Effector memory CD4-positive, alpha-beta T cell (primary cell): Measurements from ENCODE around the gene IFT57.
"Not testable (repeated sequence)": the region's sequence is repeated elsewhere in the genome, so short reads cannot be mapped to it uniquely, and the experiment has no call there.

ENCODE experiments used
- DNase-seq, 3 donors: peaks; one replicate each; pipeline ENCODE4 v3.0.0-alpha.2; 2020
- H3K27ac ChIP-seq: 2 replicates; pipeline ENCODE4 v1.7.0; 2013; ENCODE audit warnings: mild to moderate bottlenecking, low read length, moderate library complexity; ENCODE audit not compliant: insufficient read depth, poor library complexity, severe bottlenecking
- H3K27me3 ChIP-seq: replicated peaks from 2 replicates; pipeline ENCODE4 v1.7.0; 2013; ENCODE audit warnings: mild to moderate bottlenecking, low read length; ENCODE audit not compliant: insufficient read depth, control insufficient read depth, poor library complexity, severe bottlenecking
- H3K36me3 ChIP-seq: 2 replicates; pipeline ENCODE4 v1.7.0; 2013; ENCODE audit warnings: mild to moderate bottlenecking, low read length, moderate library complexity; ENCODE audit not compliant: control insufficient read depth, insufficient read depth
- H3K4me1 ChIP-seq: 2 replicates; pipeline ENCODE4 v1.7.0; 2013; ENCODE audit warnings: low read length, mild to moderate bottlenecking; ENCODE audit not compliant: control insufficient read depth, insufficient read depth, poor library complexity, severe bottlenecking
- H3K4me3 ChIP-seq: 2 replicates; pipeline ENCODE4 v1.7.0; 2013; ENCODE audit warnings: low read length, low read depth, mild to moderate bottlenecking; ENCODE audit not compliant: insufficient read depth, poor library complexity, severe bottlenecking
- H3K9me3 ChIP-seq: 2 replicates; pipeline ENCODE4 v1.7.0; 2013; ENCODE audit warnings: mild to moderate bottlenecking, low read length, moderate library complexity; ENCODE audit not compliant: control insufficient read depth

Gene IFT57

DNA sequence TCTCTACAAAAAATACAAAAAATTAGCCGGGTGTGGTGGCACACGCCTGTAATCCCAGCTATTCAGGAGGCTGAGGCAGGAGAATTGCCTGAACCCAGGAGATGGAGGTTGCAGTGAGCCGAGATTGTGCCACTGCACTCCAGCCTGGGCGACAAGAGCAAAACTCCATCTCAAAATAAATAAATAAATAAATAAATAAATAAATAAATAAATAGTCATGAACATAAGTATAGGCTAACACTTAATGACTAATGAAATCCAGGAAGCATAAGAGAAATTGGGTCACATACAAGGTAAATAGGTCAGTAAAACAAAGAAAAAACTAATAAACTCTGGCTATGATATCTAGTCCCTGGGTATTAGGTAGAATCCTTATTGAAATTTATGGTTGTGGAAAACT, 66.6 kb downstream of the IFT57 start:
- H3K27me3 ChIP-seq, H3K36me3 ChIP-seq, H3K4me3 ChIP-seq, DNase-seq, H3K4me1 ChIP-seq, H3K27ac ChIP-seq, H3K9me3 ChIP-seq: not testable (repeated sequence)

DNA sequence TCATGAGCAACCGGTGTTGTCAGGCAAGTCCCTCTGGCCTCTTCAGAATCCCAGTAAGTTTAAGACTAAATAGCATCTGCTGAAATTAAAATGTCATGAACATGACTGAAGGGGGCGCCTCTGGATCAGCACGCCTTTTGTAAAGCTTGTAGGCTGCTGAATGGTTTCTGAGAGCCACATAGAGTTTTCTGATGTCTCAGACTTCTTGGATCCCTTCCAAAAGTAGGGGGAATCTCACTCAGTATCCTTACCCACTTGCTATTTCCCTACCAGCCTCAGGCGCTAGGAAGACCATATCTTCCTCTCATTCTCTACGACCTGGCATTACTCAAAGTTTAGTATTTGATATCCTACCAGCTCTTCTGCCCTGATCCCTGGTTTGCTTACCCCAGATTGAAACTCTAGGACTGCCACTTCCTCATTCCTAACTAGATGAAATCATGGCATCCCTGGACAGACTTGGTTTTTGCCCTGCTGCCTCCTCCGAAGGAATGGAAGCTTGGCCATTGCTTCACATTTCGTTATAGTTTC, 68.7 kb downstream of the IFT57 start:
- DNase-seq = peak in 2 of 3 donors; percentile 1 to 11
- Histone ChIP-seq H3K27me3 (no peaks in the 10 kb centered on the region), H3K9me3 (no peaks in the 10 kb centered on the region), H3K36me3 (no peaks in the 10 kb centered on the region), H3K4me1 (no peaks in the 10 kb centered on the region), H3K4me3 (no peak overlapping the region), H3K27ac (no peak overlapping the region)

DNA sequence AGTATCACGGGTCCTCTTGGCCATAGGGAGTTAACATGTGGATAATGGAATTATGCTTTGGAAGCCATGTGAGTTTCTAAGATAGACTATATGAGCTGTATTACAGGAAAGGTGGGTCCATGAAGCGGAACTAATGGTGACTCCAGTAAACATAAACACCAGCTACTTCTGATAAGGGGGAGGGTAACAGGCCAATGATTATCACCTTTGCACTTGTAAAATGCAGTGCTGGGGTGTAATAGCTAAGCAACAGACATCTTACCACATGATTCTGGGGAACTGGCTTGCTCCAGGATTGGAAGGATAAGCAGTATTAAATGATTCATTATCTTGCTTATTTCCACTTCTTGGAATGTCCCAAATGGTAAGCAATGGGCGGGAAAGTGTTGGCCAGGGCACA, 70.0 kb downstream of the IFT57 start:
- H3K4me3 ChIP-seq = no peak overlapping the region
- no peak overlapping the region for H3K27ac ChIP-seq
- no peaks in the 10 kb centered on the region for H3K9me3 ChIP-seq
- no peaks in the 10 kb centered on the region for H3K4me1 ChIP-seq
- H3K27me3 ChIP-seq = no peaks in the 10 kb centered on the region
- DNase-seq = no peak
- no peaks in the 10 kb centered on the region for H3K36me3 ChIP-seq

DNA sequence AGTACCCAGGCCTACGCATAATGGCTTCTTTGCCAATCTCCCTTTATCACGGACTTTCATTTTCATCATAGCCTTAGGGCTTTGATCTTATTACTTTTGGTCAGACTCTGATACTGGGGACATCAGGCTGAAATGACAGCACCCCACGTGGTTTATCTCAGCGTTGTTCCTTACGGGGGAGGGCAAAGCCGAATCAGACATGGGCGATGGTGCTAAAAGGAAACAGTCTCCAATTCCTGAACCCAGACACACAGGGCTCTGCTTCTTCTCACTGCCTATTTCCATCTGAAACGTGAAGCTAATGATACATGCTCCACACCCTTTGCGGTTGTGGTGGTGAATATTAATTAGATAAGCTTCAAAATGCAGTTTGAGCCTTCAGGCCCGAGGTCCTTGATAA, 72.0 kb downstream of the IFT57 start:
- no peak overlapping the region for H3K4me3 ChIP-seq
- no peak for DNase-seq
- H3K4me1 ChIP-seq = no peaks in the 10 kb centered on the region
- no peak overlapping the region for H3K27ac ChIP-seq
- H3K27me3 ChIP-seq = no peaks in the 10 kb centered on the region
- H3K9me3 ChIP-seq = no peaks in the 10 kb centered on the region
- H3K36me3 ChIP-seq = no peaks in the 10 kb centered on the region

DNA sequence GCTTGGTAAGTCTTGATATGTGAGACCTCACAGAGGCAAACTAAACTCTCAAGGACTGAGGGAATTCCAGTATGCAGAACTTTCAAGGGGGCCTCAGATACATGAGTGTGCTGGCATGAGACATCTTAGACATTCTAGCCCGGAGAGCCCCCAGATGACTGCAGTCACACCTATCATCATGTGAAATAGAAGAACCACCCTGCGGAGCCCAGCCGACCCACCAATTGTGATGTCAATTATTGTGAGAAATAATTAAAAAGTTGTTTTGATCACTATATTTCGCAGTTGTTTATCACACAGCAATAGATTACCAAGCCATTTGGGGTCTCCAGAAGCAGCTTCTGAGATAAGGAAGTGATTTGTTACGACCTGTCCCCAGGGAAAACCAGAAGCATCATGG, 76.1 kb downstream of the IFT57 start:
- no peaks in the 10 kb centered on the region for H3K9me3 ChIP-seq
- H3K27me3 ChIP-seq = no peaks in the 10 kb centered on the region
- H3K4me3 ChIP-seq = no peak overlapping the region
- no peak for DNase-seq
- no peak overlapping the region for H3K27ac ChIP-seq
- H3K36me3 ChIP-seq = no peaks in the 10 kb centered on the region
- H3K4me1 ChIP-seq = no peaks in the 10 kb centered on the region

DNA sequence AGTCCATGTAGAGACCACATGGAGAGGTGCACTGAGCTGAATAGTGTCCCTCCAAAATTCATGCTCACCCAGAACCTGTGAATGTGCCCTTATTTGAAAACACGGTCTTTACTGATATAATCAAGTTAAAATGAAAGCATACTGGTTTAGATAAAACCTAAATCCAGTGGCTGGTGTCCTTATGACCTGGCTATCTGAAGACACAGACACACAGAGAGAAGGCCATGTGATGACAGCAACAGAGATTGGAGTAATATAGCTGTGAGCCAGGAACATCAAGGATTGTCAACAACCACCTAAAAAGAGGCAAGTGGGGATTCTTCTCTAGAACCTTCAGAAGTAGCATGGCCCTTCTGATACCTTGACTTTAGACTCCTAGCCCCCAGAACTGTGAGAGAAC, 76.6 kb downstream of the IFT57 start:
- no peak for DNase-seq
- Histone ChIP-seq H3K4me3 (no peak overlapping the region), H3K4me1 (no peaks in the 10 kb centered on the region)

DNA sequence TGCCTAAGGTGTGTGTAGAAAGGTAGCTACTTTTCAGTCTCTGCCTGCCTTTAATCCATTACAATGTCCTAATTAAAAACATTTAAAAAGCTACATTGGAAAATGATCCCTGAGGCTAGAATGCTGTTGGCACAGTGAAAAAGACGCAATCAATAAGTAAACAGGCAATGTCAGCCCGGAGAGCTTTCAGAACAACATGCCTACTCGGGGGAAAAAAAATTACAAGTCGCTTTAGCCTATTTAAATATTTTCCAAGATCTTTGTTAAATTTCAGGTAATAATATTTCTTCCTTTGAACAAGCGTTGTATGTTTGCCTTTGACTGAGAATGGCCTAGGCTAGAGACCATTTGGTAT, 84.8 kb downstream of the IFT57 start:
- Histone ChIP-seq H3K9me3 (no peaks in the 10 kb centered on the region), H3K4me1 (peaks cover 12% of the 10 kb centered on the region), H3K4me3 (no peak overlapping the region), H3K27ac (no peak overlapping the region), H3K27me3 (no peaks in the 10 kb centered on the region), H3K36me3 (peaks cover 4% of the 10 kb centered on the region)
- DNase-seq = no peak

More for the DNA sequence above, 76.6 kb downstream of the IFT57 start:
- Histone ChIP-seq H3K27ac (no peak overlapping the region), H3K36me3 (no peaks in the 10 kb centered on the region), H3K27me3 (no peaks in the 10 kb centered on the region), H3K9me3 (no peaks in the 10 kb centered on the region)

DNA sequence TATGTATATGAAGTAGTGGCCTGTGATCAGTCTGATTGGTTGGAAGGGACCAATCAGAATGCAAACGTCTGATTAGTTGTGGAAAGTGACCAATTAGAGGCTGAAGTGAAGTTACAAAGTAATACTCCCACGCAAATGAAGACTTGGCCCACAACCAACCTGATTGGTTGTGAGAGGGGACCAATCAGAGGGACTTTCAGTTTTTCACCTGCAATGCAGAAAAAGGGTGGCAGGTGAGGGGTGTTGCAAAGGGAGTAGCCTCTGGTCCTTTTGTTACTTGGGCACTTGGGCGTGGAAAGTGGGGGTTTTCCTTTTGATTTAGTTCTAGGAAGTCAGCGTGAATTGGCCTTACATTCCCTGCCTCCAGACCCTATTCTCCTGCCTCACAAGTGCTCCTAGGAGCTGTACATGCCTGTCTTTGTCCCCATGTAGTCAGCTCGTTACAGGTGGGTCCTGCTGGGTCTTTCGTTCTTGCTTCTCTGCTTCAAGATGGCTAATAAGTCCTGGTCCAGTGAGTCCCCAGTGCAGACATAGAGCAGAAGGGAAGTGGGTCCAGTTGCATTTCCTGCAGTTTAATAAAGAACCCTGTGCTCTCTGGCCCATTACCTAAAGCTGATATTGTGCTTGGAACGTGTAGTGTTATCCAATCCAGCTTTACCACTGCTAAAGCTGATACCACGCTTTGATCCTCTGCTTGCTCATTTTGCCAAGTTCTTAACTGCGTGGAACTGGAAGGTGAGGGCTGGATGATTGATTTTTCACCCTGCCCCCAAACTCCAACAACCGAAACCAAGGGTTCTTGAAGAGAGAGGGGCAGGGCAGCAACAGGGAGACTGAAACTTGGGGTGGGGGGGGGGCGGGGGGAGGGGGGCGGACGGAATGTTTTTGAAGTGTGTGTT, 85.4 kb downstream of the IFT57 start:
- no peak overlapping the region for H3K4me3 ChIP-seq
- peaks cover 15% of the 10 kb centered on the region for H3K4me1 ChIP-seq
- H3K36me3 ChIP-seq = peaks cover 4% of the 10 kb centered on the region
- DNase-seq = no peak
- no peaks in the 10 kb centered on the region for H3K9me3 ChIP-seq
- H3K27ac ChIP-seq = no peak overlapping the region
- H3K27me3 ChIP-seq = no peaks in the 10 kb centered on the region

DNA sequence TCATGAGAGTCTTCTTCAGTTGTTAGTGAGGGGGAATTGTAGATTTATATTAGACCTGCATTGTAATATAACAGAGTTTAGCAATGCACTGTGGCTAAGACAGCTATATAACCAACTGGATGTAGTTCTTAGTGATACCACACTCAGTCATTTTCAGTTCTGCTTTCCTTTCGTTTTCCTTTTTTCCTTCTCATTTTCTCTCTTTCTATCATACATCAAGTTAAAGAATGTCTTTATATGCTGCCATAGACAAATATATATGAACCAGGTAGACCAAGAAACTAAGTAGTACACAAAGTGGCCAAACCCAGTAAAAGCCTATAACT, 87.7 kb downstream of the IFT57 start:
- H3K27me3 ChIP-seq = no peaks in the 10 kb centered on the region
- H3K4me1 ChIP-seq = peaks cover 22% of the 10 kb centered on the region
- H3K27ac ChIP-seq = no peak overlapping the region
- no peaks in the 10 kb centered on the region for H3K9me3 ChIP-seq
- H3K36me3 ChIP-seq = peaks cover 4% of the 10 kb centered on the region
- peak overlapping the region; percentile 27 for H3K4me3 ChIP-seq
- no peak for DNase-seq

DNA sequence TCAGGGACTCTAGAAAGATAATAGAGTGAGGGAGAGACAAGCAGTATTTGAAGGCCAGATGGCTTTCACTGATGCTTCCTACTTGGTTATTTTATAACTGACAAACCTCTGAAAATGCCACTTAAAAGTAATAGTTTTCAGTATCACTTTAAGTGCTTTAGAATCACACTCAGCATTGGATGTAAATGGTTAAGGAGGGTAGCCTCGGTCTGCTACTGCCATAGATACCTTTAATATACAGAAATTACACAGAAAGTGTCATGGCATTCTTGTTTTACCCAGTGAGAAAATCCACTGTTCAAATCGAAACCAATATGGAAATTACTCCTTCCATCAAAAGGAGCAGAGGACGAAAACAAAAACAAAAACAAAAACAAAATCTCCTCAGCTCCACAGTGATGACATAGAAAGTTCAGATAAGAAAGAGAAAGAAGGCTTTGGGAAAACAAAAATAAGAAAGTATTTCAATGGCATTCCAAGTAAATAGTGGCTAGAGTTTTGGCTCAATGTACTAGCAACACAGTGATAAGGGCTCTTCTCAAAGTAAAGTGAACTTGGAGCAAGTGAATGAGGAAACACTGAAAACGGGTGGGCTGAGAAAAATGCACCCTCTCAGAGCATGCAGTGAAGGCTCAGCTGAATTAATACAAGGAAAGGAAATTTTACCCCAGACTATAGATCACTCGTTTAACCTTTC, 88.2 kb downstream of the IFT57 start:
- peak overlapping the region; percentile 20 for H3K27ac ChIP-seq
- H3K4me3 ChIP-seq = peak overlapping the region; percentile 27
- DNase-seq = no peak
- no peaks in the 10 kb centered on the region for H3K27me3 ChIP-seq
- peaks cover 4% of the 10 kb centered on the region for H3K36me3 ChIP-seq
- no peaks in the 10 kb centered on the region for H3K9me3 ChIP-seq
- peaks cover 25% of the 10 kb centered on the region for H3K4me1 ChIP-seq
